DMS 273 (cell line): ENCODE data around the gene GRK1.

Experiments
- DNase-seq: peaks from one replicate; lab custom pipeline; 2025; ENCODE audit not compliant: unreplicated experiment; lab: John Stamatoyannopoulos, UW

Gene GRK1

DNA sequence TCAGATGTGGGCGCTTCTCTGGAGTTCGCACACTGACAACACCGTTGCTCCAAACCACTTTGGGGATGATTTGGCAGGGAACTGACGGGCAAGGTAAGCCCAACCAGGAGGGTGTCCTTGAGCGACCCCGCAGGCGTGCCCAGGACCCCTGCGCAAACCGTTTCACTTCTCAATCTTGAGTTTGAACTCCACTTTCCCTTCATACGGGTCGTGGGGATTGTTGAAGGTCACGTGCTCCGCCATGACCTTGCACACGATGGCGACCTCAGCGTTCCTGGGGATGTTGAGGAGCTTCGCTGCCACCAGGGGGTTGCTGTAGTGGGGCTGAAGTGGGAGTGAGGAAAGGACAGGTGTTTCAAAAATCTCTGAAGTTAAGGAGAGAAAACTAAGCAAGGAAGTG, 17.8 kb upstream of the GRK1 start:
- no peak for DNase-seq

DNA sequence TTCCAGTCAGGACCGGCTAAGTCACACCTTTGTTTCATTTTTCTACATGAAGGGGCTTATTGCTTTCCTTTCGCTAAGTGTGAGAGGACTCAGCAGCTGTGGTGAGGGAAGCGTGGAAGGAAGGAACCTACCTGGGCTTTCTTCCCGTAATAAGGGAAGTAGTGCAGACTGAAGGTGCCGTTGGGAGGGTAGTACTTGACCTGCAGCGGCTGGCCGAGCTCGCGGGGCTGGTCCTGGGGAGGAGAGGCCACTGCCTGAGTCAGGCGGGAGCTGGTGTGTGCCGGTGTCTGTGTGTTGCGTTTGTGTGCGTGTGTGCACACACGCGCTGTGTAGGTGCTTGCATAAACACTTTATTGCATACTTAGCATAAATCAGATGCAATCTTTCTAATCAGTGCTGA, 16.7 kb upstream of the GRK1 start:
- no peak for DNase-seq

DNA sequence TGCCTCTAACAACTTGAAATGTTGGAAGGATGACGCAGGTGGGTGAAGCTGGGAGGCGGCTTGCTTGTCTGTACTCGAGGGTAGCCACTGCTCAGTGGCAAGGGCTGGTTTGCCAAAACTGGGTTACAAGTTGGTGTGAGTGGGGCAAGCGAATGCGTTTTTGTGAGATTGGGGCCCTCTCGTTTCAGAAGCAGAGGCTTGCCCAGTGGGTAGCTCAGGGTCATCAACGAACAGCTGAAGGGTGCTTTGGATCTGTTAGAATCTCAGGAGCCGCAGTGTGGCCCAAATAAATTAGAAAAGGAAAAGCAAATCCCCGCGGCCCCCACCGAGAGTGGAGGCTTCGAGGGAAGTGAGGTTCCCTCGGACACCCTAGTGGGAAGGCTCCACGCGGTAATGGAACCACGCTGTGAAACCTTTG, 16.3 kb upstream of the GRK1 start:
- DNase-seq, result no peak

DNA sequence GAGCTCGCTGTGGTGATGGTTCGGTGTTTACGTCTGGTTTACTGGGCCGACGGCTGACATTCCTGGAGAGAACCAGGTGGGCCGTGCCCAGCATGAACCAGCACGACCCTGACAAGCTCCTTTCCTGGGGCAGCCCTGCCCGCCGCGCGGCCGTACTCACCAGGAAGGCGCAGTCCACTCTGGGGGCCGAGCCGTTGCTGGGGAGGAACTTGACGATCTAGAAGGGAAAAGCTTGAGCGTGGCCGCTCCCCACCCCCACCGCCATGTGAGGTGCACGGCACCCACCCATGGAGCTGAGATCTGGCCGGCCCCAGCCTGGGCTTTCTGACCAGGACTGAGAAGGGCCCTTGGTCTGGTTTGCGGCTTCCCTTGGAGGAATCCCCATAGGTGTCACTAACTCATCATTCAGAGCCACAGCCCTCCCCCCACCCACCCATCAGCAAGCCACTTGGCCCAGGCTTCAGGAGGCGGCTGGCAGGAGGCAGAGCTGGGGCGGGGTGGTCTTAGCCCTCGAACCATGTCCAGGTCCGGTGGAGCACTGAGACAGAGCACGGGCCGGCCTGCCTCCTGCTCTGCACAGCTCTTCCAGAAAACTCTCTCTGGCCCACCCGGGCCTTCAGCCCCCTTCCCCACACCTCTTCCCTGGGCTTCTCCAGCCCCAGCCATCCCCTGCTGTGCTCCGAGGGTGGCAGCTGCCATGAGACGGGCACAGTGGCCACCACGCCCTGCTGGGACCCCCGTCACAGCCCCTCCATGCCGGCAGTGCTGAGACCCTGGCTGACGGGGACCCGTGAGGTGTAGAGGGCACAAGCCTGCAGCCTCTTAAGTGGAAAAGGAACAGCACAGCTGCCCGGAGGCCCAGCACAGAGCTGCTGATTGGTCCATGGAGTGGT, 15.3 kb upstream of the GRK1 start:
- no peak for DNase-seq

DNA sequence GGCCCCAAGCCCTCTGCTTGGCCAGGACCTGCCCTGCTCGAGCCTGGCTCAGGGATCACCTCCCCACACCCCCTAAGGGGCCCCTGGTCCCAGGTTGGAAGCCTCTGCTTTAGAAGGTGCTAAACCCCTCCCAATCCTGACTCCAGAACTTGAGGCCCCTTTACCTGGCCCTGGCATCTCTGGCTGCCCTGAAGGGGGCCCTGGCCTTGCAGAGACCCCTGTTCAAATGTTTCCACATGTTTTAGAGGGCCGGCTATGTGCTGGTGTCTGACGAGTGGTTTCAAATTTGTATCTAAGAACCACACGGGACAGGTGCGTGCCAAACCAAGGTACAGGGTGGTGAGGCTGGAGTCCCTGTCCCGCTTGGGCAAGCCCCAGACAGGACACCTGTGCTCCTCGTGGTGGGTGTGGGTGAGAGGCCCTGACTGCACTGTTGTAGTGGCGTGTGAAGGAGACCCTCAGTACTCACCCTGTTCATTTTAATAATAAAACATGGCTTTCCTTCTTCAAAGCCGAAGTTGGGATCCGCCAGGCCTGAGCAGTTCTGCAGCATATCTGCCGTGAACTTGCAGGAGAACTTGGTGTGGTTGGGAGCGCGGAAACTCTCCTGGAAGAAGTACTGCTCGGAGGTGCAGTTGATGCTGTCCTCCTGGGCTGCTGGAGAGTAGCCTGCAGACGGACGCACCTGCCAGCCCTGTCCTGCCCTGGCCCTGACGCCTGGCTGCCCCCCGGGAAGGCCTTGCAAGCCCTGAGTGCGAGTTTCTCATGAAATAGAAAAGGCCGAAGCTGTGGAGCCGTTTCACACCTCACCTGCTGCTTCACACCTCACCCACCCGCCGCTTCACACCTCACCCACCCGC, 14.4 kb upstream of the GRK1 start:
- no peak for DNase-seq

DNA sequence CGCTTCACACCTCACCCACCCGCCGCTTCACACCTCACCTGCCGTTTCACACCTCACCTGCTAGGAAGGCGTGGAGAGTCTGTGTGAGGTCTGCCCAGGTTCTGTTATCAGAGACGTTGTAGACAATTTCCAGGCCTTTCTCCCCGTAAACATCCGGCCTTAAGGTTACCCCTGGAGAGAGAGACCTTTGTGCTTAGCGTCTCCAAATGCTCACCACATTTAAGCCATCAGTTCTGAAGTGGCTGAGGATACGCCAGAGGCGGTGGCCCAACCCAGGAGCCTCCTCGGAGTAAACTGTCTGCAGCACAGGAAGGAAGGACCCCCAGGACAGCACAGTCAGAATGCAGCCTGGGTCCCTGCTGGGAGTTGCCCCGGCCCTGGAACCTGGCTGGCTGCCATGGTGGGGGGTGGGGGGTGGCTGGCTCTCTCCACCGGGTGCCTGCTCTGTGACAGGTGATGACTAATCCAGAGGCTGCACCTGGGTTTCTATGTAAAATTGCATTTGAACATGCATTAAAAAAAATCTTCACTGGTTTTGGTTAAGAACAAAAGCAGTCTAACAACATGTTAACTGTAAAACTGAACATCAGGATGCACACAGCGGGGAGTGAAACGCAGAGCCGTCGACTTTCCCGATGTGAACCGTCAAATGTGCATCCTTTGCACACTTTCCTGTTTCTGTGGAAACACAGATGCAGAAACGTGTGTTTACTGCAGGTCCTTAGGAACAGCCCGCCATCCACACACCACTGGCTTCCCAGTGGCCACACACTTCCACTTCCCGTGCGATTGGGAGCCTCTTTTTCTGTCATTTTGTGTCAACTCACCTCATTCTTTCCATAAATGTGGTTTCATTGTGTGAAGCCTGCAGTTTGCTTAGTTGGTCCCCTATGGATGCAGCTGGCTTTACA, 13.5 kb upstream of the GRK1 start:
- DNase-seq, result no peak

DNA sequence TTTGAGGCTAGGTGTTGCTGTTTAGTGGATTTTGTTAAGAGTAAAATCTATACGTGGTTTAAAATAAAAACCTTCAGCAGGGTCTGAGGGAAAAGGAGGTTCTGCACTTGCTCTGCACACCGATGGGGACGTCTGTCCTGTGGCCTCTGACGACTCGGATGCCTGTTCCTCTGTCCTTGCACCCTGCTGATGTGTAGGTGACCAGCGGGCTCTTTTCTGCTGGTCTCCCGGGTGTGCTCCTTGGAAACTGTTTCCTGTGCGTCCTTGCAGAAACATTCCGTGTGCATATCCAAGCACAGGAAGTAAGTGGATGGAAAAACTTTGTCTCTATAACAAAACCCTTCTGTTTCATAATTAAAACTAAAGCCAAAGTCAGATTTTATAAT, 12.9 kb upstream of the GRK1 start:
- no peak for DNase-seq

DNA sequence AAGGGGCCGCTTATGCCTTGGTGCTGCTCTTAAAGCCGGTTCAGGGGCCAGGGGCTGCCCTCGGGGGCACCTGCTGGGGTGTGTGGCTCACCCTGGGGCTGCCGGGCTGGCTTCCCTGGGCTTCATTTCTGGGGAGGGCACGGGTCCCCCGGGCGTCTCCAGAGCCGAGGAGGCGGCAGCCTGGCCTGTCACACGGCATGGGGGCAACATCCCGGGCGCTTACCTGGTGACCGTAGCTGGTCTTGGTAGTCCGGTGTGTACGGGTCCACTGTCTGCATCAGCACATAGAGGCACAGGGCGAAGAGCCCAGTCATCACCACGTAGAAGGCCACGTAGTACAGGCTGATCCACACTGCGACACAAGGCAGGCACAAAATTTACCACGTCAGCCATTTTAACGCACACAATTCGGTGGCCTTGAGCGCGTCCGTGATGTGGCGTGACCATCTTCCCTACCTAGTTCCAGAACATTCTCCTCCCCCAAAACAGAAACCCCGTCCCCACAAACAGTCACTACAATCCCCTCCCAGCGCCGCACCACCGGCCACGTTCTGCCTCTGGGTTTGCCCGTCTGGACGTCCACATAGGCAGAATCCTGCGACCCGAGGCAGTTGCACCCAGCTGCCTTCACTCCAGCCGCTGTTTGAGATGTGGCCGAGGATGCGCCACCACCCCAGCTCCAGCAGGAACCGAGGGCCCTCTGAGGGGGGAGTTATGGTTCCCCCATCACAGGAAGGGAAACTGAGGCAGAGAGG, 12.3 kb upstream of the GRK1 start:
- DNase-seq, result no peak

DNA sequence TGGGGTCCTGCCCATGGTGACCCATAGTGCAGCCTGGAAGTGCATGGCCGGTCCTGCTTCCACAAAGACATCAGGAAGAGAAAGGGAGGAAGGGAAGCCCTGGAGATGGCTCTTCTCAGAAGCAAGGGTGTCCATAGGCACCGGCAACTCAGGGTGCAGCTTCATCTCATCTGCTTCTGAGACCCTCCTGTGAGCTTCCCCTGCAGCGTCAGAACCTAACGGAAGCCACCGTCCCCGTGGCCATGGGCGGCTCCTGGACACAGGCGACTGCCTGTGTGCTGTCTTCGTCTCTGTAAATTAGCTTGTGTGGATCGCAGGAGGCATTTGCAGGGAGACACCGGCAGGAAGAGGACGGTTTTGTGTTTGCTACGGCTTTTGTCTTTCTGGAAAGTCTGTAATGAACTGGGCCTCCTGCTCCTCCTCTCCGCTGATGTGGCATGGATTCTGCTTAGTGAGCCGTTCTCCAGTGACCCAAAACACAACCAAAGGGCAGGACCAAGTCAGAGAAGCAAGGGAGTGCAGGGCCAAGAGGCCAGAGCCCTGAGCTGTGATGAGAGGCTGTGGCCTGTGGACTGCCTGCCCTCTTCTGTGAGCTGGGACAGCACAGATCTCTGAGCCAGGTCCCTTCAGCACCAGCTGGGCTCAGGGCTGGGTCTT, 11.5 kb upstream of the GRK1 start:
- no peak for DNase-seq

DNA sequence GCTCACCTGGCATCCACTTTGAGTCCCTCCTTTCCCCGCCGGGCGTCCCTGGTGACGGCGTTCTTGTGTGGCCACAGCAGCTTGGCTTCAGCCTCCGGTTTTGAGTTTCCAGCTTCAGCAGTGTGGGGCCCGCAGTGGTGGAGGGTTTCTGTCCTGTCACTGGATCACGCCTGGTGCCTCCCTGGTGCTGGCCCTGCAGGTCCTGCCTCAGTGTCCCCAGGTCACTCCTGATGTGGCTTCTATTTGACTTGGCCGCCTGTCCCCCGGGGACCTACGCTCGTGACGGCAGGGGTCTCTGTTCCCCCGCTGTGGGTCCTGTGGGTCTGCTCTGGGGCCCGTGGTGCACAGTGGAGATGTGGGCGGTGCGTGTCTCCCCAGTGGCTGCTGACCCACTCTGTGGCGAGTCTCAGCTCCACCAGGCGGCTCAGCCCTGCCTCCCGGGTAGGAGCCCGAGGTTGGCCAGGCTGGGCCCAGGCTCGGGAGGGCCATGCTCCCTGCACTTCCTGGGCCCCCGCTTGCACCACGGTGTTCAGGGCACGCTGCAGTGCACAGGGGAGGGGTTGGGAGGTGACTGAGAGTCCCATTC, 10.9 kb upstream of the GRK1 start:
- no peak for DNase-seq

DNA sequence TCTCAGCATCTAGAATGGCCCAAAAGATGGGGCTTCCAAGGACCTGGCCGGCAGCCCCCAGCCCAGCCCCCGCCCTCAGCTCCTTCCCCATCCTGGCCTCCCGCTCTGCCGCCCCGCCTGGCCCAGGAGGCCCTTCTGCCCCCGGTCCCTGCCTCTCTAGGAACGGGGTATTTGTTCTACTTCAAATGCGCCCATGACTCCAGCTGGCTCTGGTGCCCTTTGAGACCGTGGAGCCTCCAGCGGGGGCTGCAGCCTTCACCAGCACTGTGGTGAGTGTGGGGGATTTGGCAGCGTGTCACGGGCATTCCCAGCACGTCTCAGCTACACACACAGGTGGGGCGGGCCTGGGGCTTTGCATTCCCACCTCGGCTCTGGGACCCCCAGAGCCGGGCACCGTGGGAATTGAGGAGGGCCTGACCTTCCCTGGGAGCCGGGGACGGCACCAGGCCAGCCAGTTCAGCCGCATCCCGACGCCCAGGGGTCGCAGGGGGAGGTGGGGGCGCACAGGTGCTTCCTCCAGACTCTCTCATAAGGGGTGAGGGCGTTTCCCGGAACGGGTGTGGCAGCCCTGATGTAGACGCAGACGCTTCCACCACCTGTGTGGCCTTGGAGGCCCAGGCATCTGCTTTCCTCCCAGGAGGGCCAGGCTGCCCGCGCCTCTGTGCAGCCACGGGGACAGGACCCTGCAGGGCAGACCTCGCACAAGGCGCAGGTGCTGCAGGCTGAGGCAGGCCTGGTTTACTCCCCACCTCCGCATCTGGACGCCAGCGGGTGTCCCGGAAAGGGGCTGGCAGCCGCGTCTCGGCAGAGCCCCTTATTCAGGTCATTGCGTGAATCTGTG, 10.0 kb upstream of the GRK1 start:
- no peak for DNase-seq

DNA sequence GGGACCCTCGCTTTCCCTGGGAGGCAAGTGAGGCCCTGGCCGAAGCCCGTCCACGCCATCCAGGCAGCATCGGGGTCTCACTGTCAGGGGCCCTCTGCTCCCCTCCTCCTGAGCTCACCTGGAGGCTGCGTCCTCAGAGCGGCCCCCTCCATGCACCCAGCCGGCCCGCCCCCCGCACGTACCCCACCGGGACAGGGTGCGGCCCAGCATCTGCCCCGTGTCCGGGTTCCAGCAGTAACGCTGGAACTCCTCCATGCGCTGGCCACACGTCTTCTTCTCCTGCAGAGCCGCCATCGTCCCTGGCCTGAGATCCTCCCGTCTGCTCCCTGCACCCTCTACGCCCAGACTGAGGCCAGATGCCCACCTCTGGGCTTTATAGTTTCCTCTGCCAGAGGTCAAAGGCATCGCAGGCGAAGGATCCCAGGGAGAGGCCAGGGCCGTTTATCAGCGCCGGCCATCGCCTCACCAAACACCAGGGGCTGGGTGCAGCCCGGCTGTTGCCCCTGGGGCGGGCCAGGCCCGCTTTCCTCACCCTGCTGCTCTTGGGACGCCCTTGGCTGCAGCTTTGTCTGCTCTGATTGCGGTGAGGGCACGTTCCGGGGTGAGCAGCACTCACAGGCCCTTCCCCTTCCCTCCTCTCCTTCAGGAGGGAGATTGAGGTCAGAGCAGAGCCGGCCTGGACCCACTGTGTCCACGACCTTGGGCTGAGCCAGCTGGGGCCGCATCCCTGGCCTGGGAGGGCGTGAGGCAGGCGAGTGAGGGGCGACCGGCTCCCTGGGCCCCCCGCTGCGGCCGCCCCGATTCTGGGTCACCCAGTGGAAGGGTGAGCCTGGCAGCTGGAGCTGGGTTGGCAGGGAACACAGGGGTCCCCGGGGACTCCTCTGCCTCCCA, 8.9 kb upstream of the GRK1 start, which contains the start of gene ATP4B:
ATP4B (minus strand) TSS at position 348 of the 891 bp plus-strand sequence; CDS start at position 294, 54 bp downstream.
- no peak for DNase-seq

DNA sequence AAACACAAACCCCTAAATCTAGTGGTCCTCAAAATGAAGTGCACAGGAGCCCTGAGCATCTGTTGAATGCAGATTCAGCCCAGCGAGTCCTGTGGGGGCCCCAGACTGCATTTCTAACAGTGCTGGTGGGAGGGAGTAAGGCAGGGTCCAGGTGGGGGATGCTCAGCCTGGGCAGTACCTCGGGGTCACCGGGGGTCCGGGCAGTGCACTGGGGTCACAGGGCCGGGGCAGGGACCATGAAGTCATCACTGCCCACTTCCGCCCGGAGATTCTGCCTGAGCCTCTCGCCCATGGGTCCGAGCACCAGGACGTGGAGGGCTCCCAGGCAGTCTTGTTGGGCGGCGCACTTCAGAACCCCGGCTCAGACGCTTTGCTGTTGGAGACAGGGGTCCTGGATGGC, 8.2 kb upstream of the GRK1 start:
- no peak for DNase-seq

DNA sequence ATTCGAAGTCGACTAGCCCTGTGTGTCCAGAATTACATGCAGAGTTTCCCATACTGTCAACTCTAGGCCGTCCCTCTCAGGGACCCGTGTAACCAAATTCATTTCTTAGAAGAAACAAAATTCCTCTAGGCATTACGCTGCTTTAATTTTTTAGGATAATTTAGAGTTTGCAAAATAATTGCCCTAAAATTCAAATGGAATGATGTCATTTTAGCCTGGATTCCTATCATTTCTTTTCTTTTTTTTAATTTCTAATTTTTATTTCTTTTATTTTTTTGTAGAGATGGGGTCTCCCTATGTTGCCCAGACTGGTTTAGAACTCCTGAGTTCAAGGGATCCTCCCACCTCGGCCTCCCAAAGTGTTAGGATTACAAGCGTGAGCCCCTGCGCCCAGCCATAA, 7.7 kb upstream of the GRK1 start:
- no peak for DNase-seq

DNA sequence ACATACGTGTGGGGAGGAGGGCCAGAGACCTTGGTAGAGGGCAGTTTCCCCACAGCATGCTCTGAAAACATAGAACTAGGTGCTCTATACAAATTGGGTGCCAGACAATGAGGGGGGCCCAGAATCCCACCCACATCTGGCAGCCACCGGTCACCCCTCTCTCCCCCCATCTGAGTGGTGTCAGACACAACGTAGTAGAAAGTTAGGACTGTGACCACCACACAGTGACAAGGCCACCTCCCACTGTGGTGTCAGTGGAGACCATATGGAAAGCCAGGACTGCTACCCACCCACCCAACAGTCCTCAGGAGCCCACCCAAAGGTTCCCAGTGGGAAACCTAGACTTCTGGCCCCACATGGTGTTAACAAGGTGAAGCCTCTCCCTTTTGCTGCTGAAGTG, 7.0 kb upstream of the GRK1 start:
- no peak for DNase-seq

DNA sequence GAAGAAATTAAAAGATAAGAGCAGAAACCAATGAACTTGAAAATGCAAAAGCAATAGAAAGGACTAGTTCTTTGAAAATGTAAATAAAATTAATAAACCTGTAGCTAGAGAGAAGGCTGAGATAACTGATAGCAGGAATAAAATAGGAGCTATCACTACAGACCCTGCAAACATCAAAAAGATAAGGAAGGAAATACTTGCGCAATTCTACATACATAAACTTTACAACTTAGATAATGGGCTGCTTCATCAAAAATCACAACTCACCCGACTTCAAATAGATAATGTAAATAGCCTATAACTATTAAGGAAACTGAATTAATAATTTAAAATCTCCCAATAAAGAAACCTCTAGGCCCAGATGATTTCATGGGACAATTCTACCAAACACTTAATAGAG, 5.5 kb upstream of the GRK1 start:
- DNase-seq, result no peak

DNA sequence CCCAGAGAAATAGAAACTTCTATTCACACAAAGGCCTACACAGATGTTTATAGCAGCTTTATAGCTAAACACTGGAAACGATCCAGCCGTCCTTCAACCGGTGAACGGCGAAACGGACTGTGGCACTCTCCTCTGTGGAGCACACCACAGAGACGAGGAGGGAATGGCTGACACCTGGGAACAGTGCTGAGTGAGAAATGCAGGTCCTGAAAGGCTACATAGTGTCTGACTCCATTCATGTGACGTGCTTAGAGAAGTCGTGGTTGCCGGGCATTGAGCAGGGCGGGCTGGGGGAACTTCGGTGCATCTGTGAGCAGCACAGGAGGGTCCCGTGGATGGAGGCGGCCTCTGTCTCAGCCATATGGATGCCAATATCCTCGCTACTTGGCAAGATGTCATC, 3.1 kb upstream of the GRK1 start:
- peak; percentile 53 for DNase-seq
